HG02763 (cell line): ENCODE measurements around the gene OR5J2.
"Not testable (repeated sequence)": the region's sequence is repeated elsewhere in the genome, so short reads cannot be mapped to it uniquely, and the experiment has no call there.

Source experiments
- ATAC-seq: cut with Tn5 transposase; IDR thresholded peaks from one replicate; pipeline ENCODE4 v1.9.1; 2021; ENCODE audit warnings: mild to moderate bottlenecking, moderate library complexity; ENCODE audit not compliant: unreplicated experiment

The OR5J2 gene

DNA sequence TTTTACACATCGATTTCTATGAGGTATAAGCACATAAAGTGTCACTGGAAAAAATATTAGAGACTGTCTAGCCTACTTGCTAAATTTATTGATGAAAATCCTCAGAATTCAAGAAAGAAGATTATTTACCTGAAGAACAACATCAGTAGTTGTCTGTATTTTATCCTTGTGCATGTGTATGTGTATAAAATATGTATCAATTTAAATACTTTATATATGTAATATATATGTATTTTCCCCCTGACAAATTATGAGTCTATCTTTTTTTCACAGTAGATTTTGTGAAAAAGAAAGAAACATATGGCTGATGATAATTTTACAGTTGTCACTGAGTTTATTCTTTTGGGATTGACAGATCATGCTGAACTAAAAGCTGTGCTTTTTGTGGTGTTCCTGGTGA lies at the start of gene OR5J2:
Gene OR5J2 (plus strand): TSS at position 301 of the 400 bp plus-strand sequence. CDS start 0 bp downstream, at position 301.
- ATAC-seq: no peak

DNA sequence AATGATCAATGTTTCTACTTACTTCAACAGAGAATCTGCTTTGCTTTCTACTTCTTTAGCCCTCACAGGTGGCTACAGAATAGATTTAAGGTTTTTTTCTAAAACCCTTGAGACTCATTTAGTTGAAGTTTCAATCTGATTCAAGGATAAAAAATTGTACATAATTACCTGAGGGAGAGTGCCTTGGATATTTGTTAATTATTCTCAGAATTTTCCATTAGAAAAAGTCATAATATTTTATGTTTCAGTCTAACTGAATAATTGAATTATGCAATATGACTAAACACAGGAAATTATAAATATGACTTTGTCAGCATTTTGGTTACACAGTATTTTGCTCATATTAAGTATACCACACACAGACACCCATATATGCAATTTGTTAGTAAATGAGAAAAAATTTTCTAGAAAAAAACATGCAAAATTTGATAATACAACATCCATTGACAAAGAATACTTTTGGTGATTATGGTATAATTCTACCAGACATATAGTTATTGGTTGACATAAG lies 36.2 kb upstream of the OR5J2 start, which contains the start of gene OR8J3:
Gene OR8J3 (minus strand): TSS at position 51 of the 511 bp plus-strand sequence. CDS start 2,483 bp downstream, outside the sequence.
- no peak for ATAC-seq

DNA sequence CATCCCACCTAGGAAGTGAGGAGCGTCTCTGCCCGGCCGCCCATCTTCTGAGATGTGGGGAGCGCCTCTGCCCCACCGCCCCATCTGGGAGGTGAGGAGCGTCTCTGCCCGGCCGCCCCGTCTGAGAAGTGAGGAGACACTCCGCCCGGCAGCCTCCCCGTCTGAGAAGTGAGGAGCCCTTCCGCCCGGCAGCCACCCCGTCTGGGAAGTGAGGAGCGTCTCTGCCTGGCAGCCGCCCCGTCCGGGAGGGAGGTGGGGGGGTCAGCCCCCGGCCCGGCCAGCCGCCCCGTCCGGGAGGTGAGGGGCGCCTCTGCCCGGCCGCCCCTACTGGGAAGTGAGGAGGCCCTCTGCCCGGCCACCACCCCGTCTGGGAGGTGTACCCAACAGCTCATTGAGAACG lies 32.7 kb upstream of the OR5J2 start:
- not testable (repeated sequence) for ATAC-seq

DNA sequence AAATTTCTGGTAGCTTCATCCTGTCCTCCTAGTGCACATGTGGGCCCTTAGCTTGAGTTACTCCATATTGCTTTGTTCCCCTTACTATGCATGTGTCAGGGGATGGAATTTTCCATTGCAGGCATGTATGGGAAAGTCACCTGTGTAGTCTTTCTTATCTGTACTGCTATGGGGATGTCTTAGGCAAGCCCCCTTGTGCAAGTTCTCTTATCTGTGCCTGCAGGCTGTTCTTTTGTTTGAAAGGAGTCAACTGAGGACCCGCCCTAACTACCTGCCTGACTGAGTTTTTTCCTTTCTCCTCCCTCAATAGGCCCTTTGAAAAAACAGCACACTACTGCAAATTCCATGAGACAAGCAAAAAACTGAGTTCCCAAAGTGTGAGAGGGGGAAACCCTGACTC lies 25.0 kb upstream of the OR5J2 start:
- ATAC-seq: no peak

DNA sequence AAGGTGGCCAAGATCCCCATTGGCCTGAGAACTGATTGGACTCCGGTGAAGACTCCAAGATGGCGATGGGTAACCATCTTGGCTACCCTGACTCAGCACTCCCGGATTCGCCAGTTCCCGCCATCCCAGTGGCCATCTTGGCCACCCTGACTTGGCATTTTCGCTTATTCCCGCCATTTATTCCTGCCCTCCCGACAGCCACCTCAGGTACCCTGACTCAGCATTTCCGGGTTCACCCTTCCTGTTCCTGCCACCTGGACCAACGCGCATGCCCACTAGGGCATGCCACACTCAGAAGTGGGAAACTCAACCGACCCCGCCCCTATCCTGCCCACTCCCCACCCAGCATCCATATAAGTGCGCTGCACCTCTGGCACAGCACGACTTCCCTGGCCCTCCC lies 24.1 kb upstream of the OR5J2 start:
- ATAC-seq: no peak

DNA sequence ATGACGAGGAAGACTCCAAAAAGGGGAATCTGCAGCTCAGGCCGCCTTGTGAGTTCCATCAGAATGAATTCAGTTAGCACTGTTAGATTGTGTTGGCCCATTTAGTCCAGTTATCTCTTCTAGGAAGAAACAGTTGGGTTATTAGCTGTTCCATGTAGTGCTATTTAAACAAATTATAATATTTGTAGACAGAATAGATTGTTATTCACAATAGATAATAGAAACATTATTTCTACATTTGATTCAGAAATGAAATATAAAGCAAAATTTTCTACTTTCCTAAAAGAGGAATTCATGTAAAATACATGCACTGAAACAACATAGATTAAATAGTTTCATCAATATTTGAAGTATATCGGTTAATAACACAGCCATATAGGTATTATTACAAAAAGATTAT lies 16.2 kb upstream of the OR5J2 start, which contains the start of gene OR8K5:
Gene OR8K5 (minus strand): TSS at position 101 of the 400 bp plus-strand sequence. CDS start 0 bp downstream, at position 101.
- ATAC-seq: no peak

DNA sequence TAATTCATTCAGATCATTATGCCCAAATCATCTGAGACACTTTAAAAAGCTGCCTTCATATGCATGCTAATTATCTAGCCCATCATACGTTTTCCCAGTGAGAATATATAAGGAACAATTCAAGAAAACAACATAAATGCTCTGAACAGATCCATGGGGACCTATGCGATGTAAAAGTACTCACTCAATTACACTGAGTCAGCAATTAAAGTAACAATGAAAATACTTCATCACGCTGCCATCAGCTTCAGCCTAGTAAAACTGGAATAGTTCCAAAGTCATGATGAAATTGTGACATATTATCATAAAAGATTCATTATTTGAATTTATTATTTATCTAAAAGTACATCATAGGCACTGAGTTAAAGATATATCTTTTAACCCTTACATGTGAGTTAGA lies 12.6 kb upstream of the OR5J2 start:
- ATAC-seq: no peak

DNA sequence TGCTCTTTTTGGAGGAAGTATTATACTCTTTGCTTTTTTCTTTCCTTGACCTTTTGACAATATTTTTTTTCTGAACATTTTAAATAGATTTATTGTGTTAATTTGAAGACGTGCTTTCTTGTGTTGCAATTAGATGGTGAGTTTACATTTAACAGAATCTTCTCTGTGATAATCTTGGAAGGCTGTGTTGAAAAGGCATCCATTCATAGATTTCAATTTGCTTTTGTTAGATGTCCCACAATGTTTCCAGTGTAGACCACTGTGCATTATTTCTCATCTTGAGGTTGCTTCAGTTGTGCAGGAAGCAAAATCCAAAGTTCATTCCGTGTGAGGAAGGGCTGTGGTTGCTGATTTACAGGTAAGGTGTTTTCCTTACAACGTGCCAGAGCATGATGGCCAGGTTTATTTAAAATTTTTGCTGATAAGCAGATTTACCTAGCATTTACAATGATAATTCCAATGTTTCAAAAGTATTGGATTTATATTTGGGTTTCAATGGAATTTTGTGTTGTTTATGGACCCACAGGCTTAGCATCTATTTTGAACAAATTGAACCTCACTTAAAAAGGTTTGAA lies 4.1 kb upstream of the OR5J2 start:
- no peak for ATAC-seq

DNA sequence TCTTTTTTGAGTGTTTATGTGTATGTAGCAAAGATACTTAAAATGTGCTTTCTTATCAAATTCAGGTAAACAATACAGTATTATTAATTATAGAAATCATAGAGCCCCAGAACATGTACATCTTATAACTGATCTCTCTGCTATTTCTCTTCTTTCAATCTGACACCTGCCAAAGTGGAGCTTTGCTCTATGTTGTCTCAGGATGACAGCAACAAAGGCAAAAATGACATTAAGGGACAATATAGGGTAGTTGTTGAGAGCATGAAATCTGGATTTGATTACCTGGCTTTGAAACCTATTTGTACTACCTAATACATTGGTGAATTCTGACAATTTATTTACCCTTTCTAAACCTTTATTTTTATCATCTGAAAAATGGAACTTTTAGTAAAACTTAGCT lies 7.0 kb downstream of the OR5J2 start:
- no peak for ATAC-seq

DNA sequence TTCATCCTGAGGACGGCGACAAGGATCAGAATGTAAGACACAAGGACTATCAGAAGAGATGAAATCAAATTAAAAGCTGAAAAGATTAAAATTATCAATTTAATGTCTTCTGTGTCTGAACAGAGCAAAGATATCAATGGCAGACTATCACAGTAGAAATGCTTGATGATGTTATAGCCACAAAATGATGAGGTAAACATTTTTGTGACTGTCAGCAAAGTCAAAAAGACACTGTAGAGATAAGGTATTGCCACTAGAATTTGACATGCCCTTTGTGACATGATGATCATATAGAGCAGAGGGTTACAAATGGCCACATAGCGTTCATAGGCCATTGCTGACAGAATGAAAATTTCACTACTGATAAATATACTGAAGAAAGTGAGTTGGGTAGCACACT lies 12.2 kb downstream of the OR5J2 start:
- ATAC-seq: no peak

DNA sequence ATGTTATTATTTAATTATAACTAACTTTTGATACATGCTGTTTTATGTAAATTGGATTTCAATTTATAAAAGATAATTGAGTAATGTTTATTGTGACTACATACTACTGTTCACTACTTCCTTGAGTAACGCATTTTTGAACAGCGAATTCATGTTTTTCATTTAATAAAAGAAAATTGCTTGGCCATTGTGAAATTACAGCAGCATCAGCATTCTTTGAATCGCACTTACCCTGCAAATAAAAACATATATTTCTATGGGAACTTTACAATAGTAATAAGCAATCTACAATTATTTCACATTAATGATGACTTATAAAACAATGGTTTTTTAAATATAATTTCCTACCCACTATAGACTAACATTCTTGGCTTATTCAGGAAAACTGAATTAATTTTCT lies 20.3 kb downstream of the OR5J2 start:
- ATAC-seq: no peak

DNA sequence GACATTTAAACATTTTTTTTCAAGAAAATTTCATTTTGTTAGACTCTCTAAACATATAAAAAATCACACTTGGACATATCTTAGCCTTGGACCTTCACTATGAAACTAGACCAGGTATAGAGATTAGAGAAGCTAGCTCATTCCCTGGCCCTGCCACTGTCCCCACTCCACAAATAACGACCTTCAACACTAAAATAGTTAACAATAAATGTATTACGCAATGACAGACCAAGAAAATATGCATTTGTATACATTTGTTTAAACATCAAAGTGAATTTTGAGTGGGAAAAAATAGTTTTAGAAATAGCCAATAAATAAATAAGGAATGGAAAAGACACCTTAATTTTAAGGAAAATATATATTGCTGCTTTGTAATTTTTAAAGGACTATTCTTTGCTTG lies 20.9 kb downstream of the OR5J2 start:
- ATAC-seq: no peak

DNA sequence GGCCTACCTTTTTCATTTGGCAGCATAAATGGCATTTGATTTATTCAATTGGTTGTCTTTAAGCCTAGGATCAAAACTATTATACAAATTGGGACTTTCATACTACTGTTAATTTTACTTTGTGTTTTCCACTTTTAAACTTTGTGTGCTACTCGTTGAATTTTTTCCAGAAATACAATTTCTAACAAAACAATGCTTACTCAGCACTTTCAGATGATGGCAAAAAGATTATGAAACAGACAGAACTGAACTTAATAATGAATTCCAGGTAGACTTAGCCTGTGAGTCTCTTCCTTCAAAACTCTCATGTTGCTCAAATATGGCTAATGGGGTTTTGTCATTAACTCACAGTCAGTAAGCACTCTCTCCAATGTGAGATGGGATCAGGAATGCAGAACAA lies 31.4 kb downstream of the OR5J2 start:
- no peak for ATAC-seq

DNA sequence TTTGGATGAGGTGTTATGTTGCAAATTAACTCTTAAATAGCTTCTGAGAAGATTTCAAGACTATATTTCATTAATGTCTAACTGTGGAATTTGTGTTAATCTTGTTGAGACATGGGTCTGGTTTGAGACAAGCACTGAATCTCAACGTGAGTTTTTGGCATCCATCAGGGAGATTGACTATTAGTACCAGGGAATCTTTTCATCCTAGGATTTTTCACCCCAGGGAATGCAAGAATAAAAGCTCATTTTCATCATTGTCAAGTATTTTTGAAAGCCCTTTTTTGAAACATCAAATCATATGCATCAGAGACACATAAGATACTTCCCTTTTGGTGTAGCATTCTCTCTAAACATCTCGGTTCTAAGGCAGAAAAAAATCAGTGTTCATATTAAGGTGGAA lies 38.1 kb downstream of the OR5J2 start:
- ATAC-seq: no peak

DNA sequence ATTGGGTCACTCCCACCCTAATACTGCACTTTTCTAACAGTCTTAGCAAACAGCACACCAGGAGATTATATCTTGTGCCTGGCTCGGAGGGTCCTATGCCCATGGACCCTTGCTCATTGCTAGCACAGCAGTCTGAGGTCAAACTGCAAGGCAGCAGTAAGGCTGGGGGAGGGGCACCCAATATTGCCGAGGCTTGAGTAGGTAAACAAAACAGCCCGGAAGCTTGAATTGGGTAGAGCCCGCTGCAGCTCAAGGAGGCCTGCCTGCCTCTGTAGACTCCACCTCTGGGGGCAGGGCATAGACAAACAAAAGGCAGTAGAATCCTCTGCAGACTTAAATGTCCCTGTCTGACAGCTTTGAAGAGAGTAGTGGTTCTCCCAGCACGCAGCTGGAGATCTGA lies 43.3 kb downstream of the OR5J2 start:
- not testable (repeated sequence) for ATAC-seq
